Measurements from ENCODE around the gene GPR21.

Gene GPR21, protein sequence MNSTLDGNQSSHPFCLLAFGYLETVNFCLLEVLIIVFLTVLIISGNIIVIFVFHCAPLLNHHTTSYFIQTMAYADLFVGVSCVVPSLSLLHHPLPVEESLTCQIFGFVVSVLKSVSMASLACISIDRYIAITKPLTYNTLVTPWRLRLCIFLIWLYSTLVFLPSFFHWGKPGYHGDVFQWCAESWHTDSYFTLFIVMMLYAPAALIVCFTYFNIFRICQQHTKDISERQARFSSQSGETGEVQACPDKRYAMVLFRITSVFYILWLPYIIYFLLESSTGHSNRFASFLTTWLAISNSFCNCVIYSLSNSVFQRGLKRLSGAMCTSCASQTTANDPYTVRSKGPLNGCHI

GRCh38 chr9:123033352-123033751 is at the start of gene GPR21:
Gene GPR21, plus strand, starts transcription at chr9:123033667. Its CDS starts 900 bp downstream, at chr9:123034567.
- Mint-ChIP-seq H3K27me3 (no peaks in the 10 kb centered on the region), H3K4me1 (no peaks in the 10 kb centered on the region), H3K4me3 (no peak within 1 kb of the TSS), H3K36me3 (peaks cover 16% of the 10 kb centered on the region), H3K9me3 (no peaks in the 10 kb centered on the region), H3K27ac (no peak within 1 kb of the TSS)
- DNase-seq, result no peak
- CTCF ChIA-PET, result no interaction called here

DNA sequence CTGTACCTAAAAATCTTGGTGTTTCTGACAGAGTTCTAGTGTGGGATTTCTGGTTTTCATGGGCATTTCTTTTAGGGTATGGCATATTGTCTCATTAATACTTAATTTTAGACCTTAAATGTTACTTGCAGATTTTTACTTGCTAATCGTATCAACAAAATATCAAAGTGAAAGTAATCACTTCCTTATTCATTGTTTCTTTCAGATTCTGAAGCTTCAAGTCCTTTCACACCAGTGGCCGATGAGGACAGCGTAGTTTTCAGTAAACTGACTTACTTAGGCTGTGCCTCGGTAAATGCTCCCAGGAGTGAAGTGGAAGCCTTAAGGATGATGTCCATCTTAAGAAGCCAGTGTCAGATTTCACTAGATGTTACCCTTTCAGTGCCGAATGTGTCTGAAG is 47.5 kb upstream of the GPR21 start:
- no peak for DNase-seq
- CTCF ChIA-PET, result no interaction called here
- Mint-ChIP-seq H3K4me1 (peaks cover 4% of the 10 kb centered on the region), H3K4me3 (no peak overlapping the region), H3K36me3 (peaks cover 14% of the 10 kb centered on the region), H3K9me3 (no peaks in the 10 kb centered on the region), H3K27ac (no peak overlapping the region), H3K27me3 (no peaks in the 10 kb centered on the region)

- CTCF ChIA-PET, result interaction anchor here (0.7 to 1.6 kb wide), 2 partner anchors 153 to 1431 kb away, joined by 4 read pairs; no protein-coding TSS in a partner anchor
- H3K9me3 Mint-ChIP-seq, result no peaks in the 10 kb centered on the region
These were observed 45.3 kb upstream of the GPR21 start for GRCh38 chr9:122988141-122988540.

GRCh38 chr9:122988920-122989621 is 44.4 kb upstream of the GPR21 start:
- H3K4me3 Mint-ChIP-seq, result no peak overlapping the region
- no peaks in the 10 kb centered on the region for H3K9me3 Mint-ChIP-seq
- H3K27me3 Mint-ChIP-seq, result no peaks in the 10 kb centered on the region
- H3K36me3 Mint-ChIP-seq, result peaks cover 15% of the 10 kb centered on the region
- H3K4me1 Mint-ChIP-seq, result peaks cover 4% of the 10 kb centered on the region
- peak overlapping the region; percentile 66 for H3K27ac Mint-ChIP-seq
- no peak for DNase-seq
- CTCF ChIA-PET, result interaction anchor here (0.7 to 1.6 kb wide), 3 partner anchors 86 to 1431 kb away, joined by 3 to 4 read pairs (median 4); no protein-coding TSS in a partner anchor

More at GRCh38 chr9:122988141-122988540, 45.3 kb upstream of the GPR21 start:
- Mint-ChIP-seq H3K36me3 (peaks cover 14% of the 10 kb centered on the region), H3K4me3 (no peak overlapping the region), H3K27me3 (no peaks in the 10 kb centered on the region), H3K27ac (no peak overlapping the region), H3K4me1 (peaks cover 4% of the 10 kb centered on the region)
- no peak for DNase-seq

DNA sequence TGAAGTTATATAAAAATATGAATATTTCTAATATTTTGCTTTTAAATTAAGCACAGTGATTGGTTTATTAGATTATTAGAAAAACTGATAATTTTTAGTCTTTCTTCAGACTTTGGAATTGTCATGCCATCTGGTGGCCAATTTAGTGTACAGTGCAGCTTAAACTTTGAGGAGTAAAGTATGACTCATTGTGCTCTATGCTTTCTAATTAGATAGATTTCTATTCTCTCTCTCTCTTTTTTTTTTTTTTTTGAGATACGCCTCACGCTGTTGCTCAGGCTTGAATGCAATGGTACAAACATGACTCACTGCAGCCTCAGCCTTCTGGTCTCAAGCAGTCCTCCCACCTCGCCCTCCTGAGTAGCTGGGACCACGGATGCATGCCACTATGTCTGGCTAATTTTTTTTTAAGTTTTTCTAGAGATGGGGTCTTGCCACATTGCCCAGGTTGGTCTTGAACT is 42.1 kb upstream of the GPR21 start:
- peaks cover 12% of the 10 kb centered on the region for H3K36me3 Mint-ChIP-seq
- H3K27me3 Mint-ChIP-seq, result no peaks in the 10 kb centered on the region
- CTCF ChIA-PET, result interaction anchor here (0.7 to 1.8 kb wide), 13 partner anchors 9 to 893 kb away, joined by 3 to 10 read pairs (median 5); partner anchors contain the start of genes ZBTB26 and ZBTB6
- DNase-seq, result peak; percentile 42
- H3K4me3 Mint-ChIP-seq, result no peak overlapping the region
- H3K9me3 Mint-ChIP-seq, result no peaks in the 10 kb centered on the region
- peaks cover 4% of the 10 kb centered on the region for H3K4me1 Mint-ChIP-seq
- H3K27ac Mint-ChIP-seq, result no peak overlapping the region

DNA sequence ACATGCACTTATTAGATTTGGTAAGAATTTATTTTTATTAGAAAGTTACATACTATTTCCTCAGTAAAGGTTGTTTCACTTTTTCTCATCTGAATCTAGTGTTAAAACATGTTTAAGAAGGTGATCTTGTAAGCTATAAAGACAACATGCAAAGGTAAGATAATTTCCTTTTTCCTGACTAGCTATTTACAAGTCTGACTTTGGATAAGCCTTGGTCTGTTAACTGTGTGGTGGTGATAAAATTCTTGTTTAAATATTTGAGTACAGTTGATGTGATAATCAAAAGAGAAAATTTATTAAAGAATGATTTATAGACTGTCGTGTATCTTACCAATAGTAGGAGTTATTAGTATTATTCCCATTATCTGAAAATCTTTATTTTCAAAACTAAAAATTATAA is 36.9 kb upstream of the GPR21 start:
- CTCF ChIA-PET, result no interaction called here
- H3K4me3 Mint-ChIP-seq, result no peak overlapping the region
- H3K4me1 Mint-ChIP-seq, result no peaks in the 10 kb centered on the region
- H3K9me3 Mint-ChIP-seq, result no peaks in the 10 kb centered on the region
- DNase-seq, result no peak
- no peak overlapping the region for H3K27ac Mint-ChIP-seq
- H3K36me3 Mint-ChIP-seq, result peaks cover 20% of the 10 kb centered on the region
- H3K27me3 Mint-ChIP-seq, result no peaks in the 10 kb centered on the region

DNA sequence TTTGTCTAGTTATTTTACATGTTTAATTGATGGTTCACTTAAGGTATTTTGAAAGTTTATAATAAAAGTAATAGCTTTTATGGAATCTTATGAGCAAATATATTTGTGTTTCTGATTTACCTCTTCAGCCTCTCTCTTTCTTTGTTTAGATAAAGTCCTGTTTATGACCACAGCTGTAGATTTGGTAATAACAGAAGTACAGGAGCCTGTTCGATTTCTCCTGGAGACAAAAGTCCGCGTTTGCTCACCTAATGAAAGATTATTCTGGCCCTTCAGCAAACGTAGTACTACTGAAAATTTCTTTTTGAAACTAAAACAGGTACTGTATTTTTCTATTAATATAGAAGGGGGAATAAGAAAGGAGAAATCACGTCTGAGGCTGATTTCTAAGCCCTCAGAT is 35.0 kb upstream of the GPR21 start:
- Mint-ChIP-seq H3K4me3 (no peak overlapping the region), H3K27ac (no peak overlapping the region), H3K36me3 (peaks cover 24% of the 10 kb centered on the region), H3K9me3 (no peaks in the 10 kb centered on the region), H3K4me1 (no peaks in the 10 kb centered on the region), H3K27me3 (no peaks in the 10 kb centered on the region)
- DNase-seq, result no peak
- CTCF ChIA-PET, result no interaction called here

DNA sequence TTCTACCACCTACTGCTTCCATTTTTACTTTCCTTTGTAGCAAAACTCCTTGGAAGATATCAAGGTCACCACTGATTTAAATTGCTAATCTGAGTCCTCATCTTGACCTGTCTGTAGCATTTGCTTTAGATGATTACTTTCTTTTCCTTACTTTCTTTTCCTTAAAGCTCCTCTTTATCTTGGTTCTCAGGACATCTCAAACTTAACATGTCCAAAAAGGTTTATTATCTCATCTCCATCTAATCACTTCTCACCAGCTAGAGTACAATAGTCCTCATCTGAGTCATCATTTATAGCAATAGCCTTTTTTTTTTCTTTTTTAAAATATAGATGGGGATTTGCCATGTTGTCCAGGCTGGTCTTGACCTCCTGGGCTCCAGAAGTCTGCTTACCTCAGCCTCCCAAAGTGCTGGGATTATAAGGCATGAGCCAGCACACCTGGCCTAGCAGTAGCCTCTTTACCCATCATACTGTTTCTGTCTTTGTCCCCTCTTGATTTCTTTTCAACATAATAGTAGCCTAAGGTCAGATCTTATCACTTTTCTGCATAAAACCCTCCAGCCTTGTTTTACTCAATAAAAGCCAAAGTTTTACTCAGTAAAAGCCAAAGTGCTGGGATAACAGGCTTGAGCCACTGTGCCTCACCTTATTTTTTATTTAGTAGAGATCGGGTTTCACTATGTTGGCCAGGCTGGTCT is 32.9 kb upstream of the GPR21 start:
- Mint-ChIP-seq H3K4me3 (no peak overlapping the region), H3K36me3 (peaks cover 22% of the 10 kb centered on the region), H3K4me1 (no peaks in the 10 kb centered on the region), H3K9me3 (no peaks in the 10 kb centered on the region), H3K27me3 (no peaks in the 10 kb centered on the region), H3K27ac (no peak overlapping the region)
- no peak for DNase-seq
- CTCF ChIA-PET, result no interaction called here

DNA sequence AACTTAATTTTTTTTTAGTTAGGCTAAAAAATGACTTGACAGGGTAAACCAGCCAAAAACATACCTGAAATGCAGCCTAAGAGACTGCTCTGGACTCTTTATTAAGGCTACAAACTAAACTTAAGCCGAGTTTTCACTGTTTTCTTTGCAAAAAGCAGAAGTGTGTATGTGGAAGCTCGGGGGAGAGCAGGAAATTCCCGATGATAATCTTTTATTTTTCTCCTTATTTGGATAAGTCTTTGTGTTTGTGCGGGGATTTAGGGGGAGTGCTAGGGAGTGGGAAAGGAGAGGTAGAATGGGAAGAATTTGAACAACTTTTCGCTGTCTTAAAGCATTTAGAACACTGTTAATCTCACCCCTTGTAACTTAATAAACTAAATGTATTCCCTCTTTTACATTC is 30.7 kb upstream of the GPR21 start:
- H3K9me3 Mint-ChIP-seq, result no peaks in the 10 kb centered on the region
- H3K27me3 Mint-ChIP-seq, result no peaks in the 10 kb centered on the region
- no peak for DNase-seq
- no peaks in the 10 kb centered on the region for H3K4me1 Mint-ChIP-seq
- no peak overlapping the region for H3K27ac Mint-ChIP-seq
- no peak overlapping the region for H3K4me3 Mint-ChIP-seq
- H3K36me3 Mint-ChIP-seq, result peaks cover 18% of the 10 kb centered on the region
- CTCF ChIA-PET, result no interaction called here

GRCh38 chr9:123003466-123003865 is 30.0 kb upstream of the GPR21 start:
- CTCF ChIA-PET, result no interaction called here
- Mint-ChIP-seq H3K4me1 (no peaks in the 10 kb centered on the region), H3K27ac (no peak overlapping the region), H3K27me3 (no peaks in the 10 kb centered on the region), H3K9me3 (no peaks in the 10 kb centered on the region), H3K36me3 (peaks cover 17% of the 10 kb centered on the region), H3K4me3 (no peak overlapping the region)
- no peak for DNase-seq

- Mint-ChIP-seq H3K9me3 (no peaks in the 10 kb centered on the region), H3K4me1 (no peaks in the 10 kb centered on the region), H3K27ac (no peak overlapping the region), H3K27me3 (no peaks in the 10 kb centered on the region), H3K36me3 (peaks cover 14% of the 10 kb centered on the region), H3K4me3 (no peak overlapping the region)
- DNase-seq, result no peak
- CTCF ChIA-PET, result no interaction called here
These were observed 27.5 kb upstream of the GPR21 start for GRCh38 chr9:123005964-123006363.

DNA sequence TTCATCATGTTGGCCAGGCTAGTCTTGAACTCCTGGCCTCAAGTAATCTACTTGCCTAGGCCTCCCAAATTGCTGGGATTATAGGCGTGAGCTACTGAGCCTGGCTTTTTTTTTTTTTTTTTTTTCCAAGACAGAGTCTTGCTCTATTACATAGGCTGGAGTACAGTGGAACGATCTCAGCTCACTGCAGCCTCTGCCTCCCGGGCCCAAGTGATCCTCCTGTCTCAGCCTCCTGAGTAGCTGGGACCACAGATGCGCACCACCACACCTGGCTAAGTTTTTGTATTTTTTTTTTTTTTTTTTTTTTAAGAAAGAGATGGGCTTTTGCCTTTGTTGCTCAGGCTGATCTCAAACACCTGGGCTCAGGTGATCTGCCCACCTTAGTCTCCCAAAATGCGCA is 26.2 kb upstream of the GPR21 start:
- no peaks in the 10 kb centered on the region for H3K9me3 Mint-ChIP-seq
- H3K27ac Mint-ChIP-seq, result no peak overlapping the region
- no peaks in the 10 kb centered on the region for H3K4me1 Mint-ChIP-seq
- peaks cover 22% of the 10 kb centered on the region for H3K36me3 Mint-ChIP-seq
- CTCF ChIA-PET, result interaction anchor here (1.6 kb wide), 1 partner anchor 343 kb away, joined by 6 read pairs; no protein-coding TSS in a partner anchor
- no peak overlapping the region for H3K4me3 Mint-ChIP-seq
- no peak for DNase-seq
- H3K27me3 Mint-ChIP-seq, result no peaks in the 10 kb centered on the region

DNA sequence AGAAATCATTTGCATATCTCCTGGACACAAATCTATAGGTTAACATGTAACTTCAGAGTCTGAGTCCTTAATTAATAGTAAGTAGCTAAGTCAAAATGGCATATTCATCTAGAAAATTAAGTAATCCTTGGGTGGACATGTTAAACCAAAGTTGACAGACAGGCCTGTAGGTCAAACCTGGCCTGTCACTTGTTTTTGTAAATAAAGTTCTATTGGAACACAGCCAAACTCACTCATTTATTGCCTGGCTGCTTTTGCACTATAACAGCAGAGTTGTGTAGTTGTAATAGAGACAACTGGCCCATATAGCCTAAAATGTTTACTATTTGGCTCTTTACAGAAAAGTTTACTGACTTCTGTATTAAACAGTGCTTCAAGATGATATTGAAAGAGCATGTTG is 24.6 kb upstream of the GPR21 start:
- Mint-ChIP-seq H3K9me3 (no peaks in the 10 kb centered on the region), H3K4me1 (no peaks in the 10 kb centered on the region), H3K27ac (no peak overlapping the region), H3K27me3 (no peaks in the 10 kb centered on the region), H3K36me3 (peaks cover 24% of the 10 kb centered on the region), H3K4me3 (no peak overlapping the region)
- no peak for DNase-seq
- CTCF ChIA-PET, result no interaction called here

DNA sequence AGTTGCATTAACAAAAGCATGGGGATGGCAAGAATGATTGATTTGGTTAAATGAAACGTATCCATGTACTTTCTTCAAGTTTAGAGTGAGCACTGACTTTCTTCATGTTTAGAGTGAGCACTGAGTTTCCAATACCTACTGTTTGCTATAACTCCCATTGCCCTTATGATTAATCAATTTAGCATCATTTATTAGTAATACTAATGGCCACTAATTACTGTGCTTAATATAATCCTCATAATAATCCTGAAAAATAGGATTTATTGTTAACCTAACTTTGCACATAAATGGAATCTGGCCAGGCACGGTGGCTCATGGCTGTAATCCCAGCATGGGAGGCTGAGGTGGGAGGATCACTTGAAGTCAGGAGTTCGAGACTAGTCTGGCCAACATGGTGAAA is 22.1 kb upstream of the GPR21 start:
- no peaks in the 10 kb centered on the region for H3K27me3 Mint-ChIP-seq
- peaks cover 3% of the 10 kb centered on the region for H3K9me3 Mint-ChIP-seq
- H3K4me3 Mint-ChIP-seq, result no peak overlapping the region
- CTCF ChIA-PET, result no interaction called here
- no peaks in the 10 kb centered on the region for H3K4me1 Mint-ChIP-seq
- no peak overlapping the region for H3K27ac Mint-ChIP-seq
- peaks cover 40% of the 10 kb centered on the region for H3K36me3 Mint-ChIP-seq
- no peak for DNase-seq
